Measurements from ENCODE around the gene CTSL. TPM values are rescaled to one million over a fixed set of nuclear protein-coding genes. Genes with fewer than 3 reads are reported as not detected.

Gene CTSL
- total and polyA plus RNA-seq, 2 donors (not counting 1 experiment from before 2014, with no cell fraction given), result 487 to 826 TPM

GRCh38 chr9:87712801-87713277 is 13.1 kb upstream of the CTSL start:
- Histone ChIP-seq H3K27me3 (ENCODE audit: control insufficient read depth, insufficient read depth, low read length) (no peaks in the 10 kb centered on the region), H3K4me3 (replicated peaks in 1 of 4; ENCODE audit: control extremely low read depth in 1 of 4, insufficient read depth in 1 of 4, low read depth in 3 of 4, low read length in 4 of 4) (peak overlapping the region in 1 of 4 experiments; percentile 42), H3K36me3 (ENCODE audit: control insufficient read depth, insufficient read depth, low read length) (no peaks in the 10 kb centered on the region), H2AFZ (ENCODE audit: low read length) (no peak overlapping the region), H3K4me1 (ENCODE audit: control insufficient read depth, extremely low read depth, insufficient read depth, low read length) (peaks cover 24% of the 10 kb centered on the region), H3K4me2 (ENCODE audit: extremely low read depth, insufficient read depth, low read length) (peak overlapping the region; percentile 21), H4K20me1 (ENCODE audit: control insufficient read depth, extremely low read depth, insufficient read depth, low read length) (no peaks in the 10 kb centered on the region), H3K79me2 (ENCODE audit: control insufficient read depth, insufficient read depth, low read length) (no peaks in the 10 kb centered on the region), H3K9ac (ENCODE audit: insufficient read depth, low read length) (peak overlapping the region; percentile 64), H3K27ac (ENCODE audit: insufficient read depth, low read length) (peak overlapping the region; percentile 100), H3K9me3 (ENCODE audit: control insufficient read depth, insufficient read depth, low read depth, low read length) (no peaks in the 10 kb centered on the region)
- TF ChIP-seq CTCF (conservative IDR thresholded peaks at IDR 0.05 in 1 of 2, IDR thresholded peaks at IDR 0.05 in 1 of 2; ENCODE audit: low read depth in 1 of 2, low read length in 2 of 2) (no peak), EZH2 (IDR thresholded peaks at IDR 0.05; ENCODE audit: low read length, missing control alignments) (no peak)
- peak in 1 of 2 donors; percentile 17 for DNase-seq (ENCODE audit: low read depth in 2 of 2)

GRCh38 chr9:87713278-87713987 is 12.5 kb upstream of the CTSL start:
- peak; percentile 98 for DNase-seq (ENCODE audit: low read depth in 2 of 2)
- Histone ChIP-seq H3K4me1 (ENCODE audit: control insufficient read depth, extremely low read depth, insufficient read depth, low read length) (peaks cover 24% of the 10 kb centered on the region), H2AFZ (ENCODE audit: low read length) (peak overlapping the region; percentile 24), H3K4me3 (replicated peaks in 1 of 4; ENCODE audit: control extremely low read depth in 1 of 4, insufficient read depth in 1 of 4, low read depth in 3 of 4, low read length in 4 of 4) (peak overlapping the region in 3 of 4 experiments; percentile 9 to 42 (median 37)), H3K4me2 (ENCODE audit: extremely low read depth, insufficient read depth, low read length) (peak overlapping the region; percentile 83), H3K9ac (ENCODE audit: insufficient read depth, low read length) (peak overlapping the region; percentile 64), H4K20me1 (ENCODE audit: control insufficient read depth, extremely low read depth, insufficient read depth, low read length) (no peaks in the 10 kb centered on the region), H3K79me2 (ENCODE audit: control insufficient read depth, insufficient read depth, low read length) (no peaks in the 10 kb centered on the region), H3K27ac (ENCODE audit: insufficient read depth, low read length) (peak overlapping the region; percentile 100), H3K9me3 (ENCODE audit: control insufficient read depth, insufficient read depth, low read depth, low read length) (no peaks in the 10 kb centered on the region), H3K36me3 (ENCODE audit: control insufficient read depth, insufficient read depth, low read length) (no peaks in the 10 kb centered on the region), H3K27me3 (ENCODE audit: control insufficient read depth, insufficient read depth, low read length) (no peaks in the 10 kb centered on the region)
- TF ChIP-seq EZH2 (IDR thresholded peaks at IDR 0.05; ENCODE audit: low read length, missing control alignments) (no peak), CTCF (conservative IDR thresholded peaks at IDR 0.05 in 1 of 2, IDR thresholded peaks at IDR 0.05 in 1 of 2; ENCODE audit: low read depth in 1 of 2, low read length in 2 of 2) (no peak)

DNA sequence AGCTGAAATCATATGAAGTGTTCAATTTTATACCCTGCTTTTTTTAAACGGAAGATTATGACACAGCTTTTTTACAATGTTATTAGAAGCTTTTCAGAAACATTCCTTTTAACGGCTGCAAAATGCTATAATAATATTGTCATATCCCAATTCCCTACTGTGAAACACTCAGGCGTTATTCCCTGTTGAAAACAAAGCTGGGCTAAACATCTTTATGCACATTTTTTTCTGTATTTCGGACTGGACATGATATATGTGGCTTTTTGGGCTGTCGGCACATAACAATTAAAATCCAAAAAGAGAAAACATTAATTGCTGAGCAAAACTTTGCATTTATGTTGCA is 12.0 kb upstream of the CTSL start:
- H3K4me2 ChIP-seq (ENCODE audit: extremely low read depth, insufficient read depth, low read length), result peak overlapping the region; percentile 83
- H3K36me3 ChIP-seq (ENCODE audit: control insufficient read depth, insufficient read depth, low read length), result no peaks in the 10 kb centered on the region
- no peaks in the 10 kb centered on the region for H4K20me1 ChIP-seq (ENCODE audit: control insufficient read depth, extremely low read depth, insufficient read depth, low read length)
- no peak for DNase-seq (ENCODE audit: low read depth in 2 of 2)
- no peak overlapping the region for H2AFZ ChIP-seq (ENCODE audit: low read length)
- peaks cover 24% of the 10 kb centered on the region for H3K4me1 ChIP-seq (ENCODE audit: control insufficient read depth, extremely low read depth, insufficient read depth, low read length)
- no peaks in the 10 kb centered on the region for H3K79me2 ChIP-seq (ENCODE audit: control insufficient read depth, insufficient read depth, low read length)
- no peaks in the 10 kb centered on the region for H3K27me3 ChIP-seq (ENCODE audit: control insufficient read depth, insufficient read depth, low read length)
- H3K9ac ChIP-seq (ENCODE audit: insufficient read depth, low read length), result peak overlapping the region; percentile 62
- H3K9me3 ChIP-seq (ENCODE audit: control insufficient read depth, insufficient read depth, low read depth, low read length), result no peaks in the 10 kb centered on the region
- TF ChIP-seq CTCF (conservative IDR thresholded peaks at IDR 0.05 in 1 of 2, IDR thresholded peaks at IDR 0.05 in 1 of 2; ENCODE audit: low read depth in 1 of 2, low read length in 2 of 2) (no peak), EZH2 (IDR thresholded peaks at IDR 0.05; ENCODE audit: low read length, missing control alignments) (no peak)
- H3K4me3 ChIP-seq (replicated peaks in 1 of 4; ENCODE audit: control extremely low read depth in 1 of 4, insufficient read depth in 1 of 4, low read depth in 3 of 4, low read length in 4 of 4), result peak overlapping the region in 3 of 4 experiments; percentile 9 to 42 (median 37)
- peak overlapping the region; percentile 100 for H3K27ac ChIP-seq (ENCODE audit: insufficient read depth, low read length)

Measured in fibroblast of lung (primary cell).